BE2C (cell line): ENCODE data around the gene RNF212.

Experiments used
- DNase-seq: peaks from one replicate; pipeline ENCODE4 v3.0.0-alpha.2; 2020
- H3K27me3 ChIP-seq: fragments of 250-450 bp; sonication (Bioruptor Pico); 2 replicates; pipeline ENCODE4 v1.5.1; 2020; ENCODE audit warnings: mild to moderate bottlenecking
- H3K36me3 ChIP-seq: fragments of 250-450 bp; sonication (Bioruptor Pico); 2 replicates; pipeline ENCODE4 v1.5.1; 2020; ENCODE audit warnings: mild to moderate bottlenecking
- H3K4me1 ChIP-seq: fragments of 250-450 bp; sonication (Bioruptor Pico); 2 replicates; pipeline ENCODE4 v1.5.1; 2020
- H3K4me3 ChIP-seq: 2 replicates; pipeline ENCODE4 v1.5.1; 2011; ENCODE audit warnings: low read depth, low read length
- H3K9me3 ChIP-seq: fragments of 250-450 bp; sonication (Bioruptor Pico); 2 replicates; pipeline ENCODE4 v1.5.1; 2020
- TF ChIP-seq, protein P1 (sequence below): IDR thresholded peaks from 2 replicates; pipeline ENCODE4 v1.5.1; 2012; ENCODE audit warnings: mild to moderate bottlenecking, low read depth, low read length

The RNF212 gene

GRCh38 chr4:1124818-1125217, 11.5 kb upstream of the RNF212 start:
- no peaks in the 10 kb centered on the region for H3K4me1 ChIP-seq

DNA sequence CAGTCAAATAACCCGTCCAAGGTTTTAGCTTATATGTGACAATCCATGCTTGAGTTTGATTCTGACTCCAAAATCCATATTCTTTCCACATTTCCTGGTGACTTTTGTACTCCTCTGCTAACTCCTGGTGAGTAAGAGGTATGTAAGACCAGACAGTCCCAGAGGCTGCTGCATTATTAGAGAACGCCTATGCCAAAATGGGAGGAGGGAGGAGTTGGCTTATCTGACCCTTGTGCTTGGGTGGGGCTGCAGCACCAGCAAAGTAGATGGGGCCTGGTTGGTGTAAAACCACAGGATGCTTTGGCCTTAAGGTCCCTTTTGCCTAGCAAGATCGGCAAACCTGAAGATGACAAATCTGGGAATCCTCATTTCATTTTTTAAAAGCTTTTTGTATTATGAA, 9.1 kb upstream of the RNF212 start:
- DNase-seq: no peak

More at GRCh38 chr4:1124818-1125217, 11.5 kb upstream of the RNF212 start:
- Histone ChIP-seq H3K9me3 (no peaks in the 10 kb centered on the region), H3K27me3 (peaks cover 9% of the 10 kb centered on the region), H3K36me3 (no peaks in the 10 kb centered on the region), H3K4me3 (no peak overlapping the region)
- TF ChIP-seq, protein P1, sequence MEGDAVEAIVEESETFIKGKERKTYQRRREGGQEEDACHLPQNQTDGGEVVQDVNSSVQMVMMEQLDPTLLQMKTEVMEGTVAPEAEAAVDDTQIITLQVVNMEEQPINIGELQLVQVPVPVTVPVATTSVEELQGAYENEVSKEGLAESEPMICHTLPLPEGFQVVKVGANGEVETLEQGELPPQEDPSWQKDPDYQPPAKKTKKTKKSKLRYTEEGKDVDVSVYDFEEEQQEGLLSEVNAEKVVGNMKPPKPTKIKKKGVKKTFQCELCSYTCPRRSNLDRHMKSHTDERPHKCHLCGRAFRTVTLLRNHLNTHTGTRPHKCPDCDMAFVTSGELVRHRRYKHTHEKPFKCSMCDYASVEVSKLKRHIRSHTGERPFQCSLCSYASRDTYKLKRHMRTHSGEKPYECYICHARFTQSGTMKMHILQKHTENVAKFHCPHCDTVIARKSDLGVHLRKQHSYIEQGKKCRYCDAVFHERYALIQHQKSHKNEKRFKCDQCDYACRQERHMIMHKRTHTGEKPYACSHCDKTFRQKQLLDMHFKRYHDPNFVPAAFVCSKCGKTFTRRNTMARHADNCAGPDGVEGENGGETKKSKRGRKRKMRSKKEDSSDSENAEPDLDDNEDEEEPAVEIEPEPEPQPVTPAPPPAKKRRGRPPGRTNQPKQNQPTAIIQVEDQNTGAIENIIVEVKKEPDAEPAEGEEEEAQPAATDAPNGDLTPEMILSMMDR: no peak
- DNase-seq: no peak

DNA sequence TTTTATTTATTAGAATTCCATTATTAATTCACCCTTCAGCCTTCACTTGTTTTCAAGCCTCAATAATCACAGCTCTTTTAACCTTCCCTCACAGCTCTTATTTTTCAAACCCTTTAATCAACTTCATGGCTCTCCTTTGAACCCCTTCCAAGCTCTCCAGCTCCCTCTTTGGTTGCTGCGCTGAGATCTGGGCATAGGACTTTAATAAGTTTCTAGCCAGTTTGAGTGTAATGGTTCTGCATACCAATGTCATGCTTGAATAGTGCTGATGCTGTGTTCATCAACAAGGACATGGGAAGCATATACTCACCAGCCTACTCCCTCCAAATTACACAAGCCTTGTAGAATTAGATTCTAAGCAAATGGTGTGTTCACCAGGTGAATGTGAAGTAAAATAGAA, 3.5 kb upstream of the RNF212 start:
- DNase-seq: no peak
- Histone ChIP-seq H3K4me1 (no peaks in the 10 kb centered on the region), H3K4me3 (no peak overlapping the region), H3K9me3 (no peaks in the 10 kb centered on the region), H3K27me3 (peaks cover 68% of the 10 kb centered on the region), H3K36me3 (no peaks in the 10 kb centered on the region)
- TF ChIP-seq, protein P1: no peak

More for the DNA sequence above, 9.1 kb upstream of the RNF212 start:
- Histone ChIP-seq H3K4me1 (no peaks in the 10 kb centered on the region), H3K4me3 (no peak overlapping the region), H3K36me3 (no peaks in the 10 kb centered on the region), H3K27me3 (peaks cover 29% of the 10 kb centered on the region), H3K9me3 (no peaks in the 10 kb centered on the region)
- TF ChIP-seq, protein P1: no peak

GRCh38 chr4:1115528-1116293, 2.3 kb upstream of the RNF212 start:
- Histone ChIP-seq H3K27me3 (peaks cover 70% of the 10 kb centered on the region), H3K4me3 (no peak overlapping the region), H3K4me1 (no peaks in the 10 kb centered on the region), H3K9me3 (no peaks in the 10 kb centered on the region), H3K36me3 (no peaks in the 10 kb centered on the region)
- DNase-seq: no peak
- TF ChIP-seq, protein P1: no peak

GRCh38 chr4:1112821-1113182, 562 bp downstream of the RNF212 start:
- H3K9me3 ChIP-seq: no peaks in the 10 kb centered on the region
- H3K4me1 ChIP-seq: no peaks in the 10 kb centered on the region

More at GRCh38 chr4:1112821-1113182, 562 bp downstream of the RNF212 start:
- Histone ChIP-seq H3K27me3 (peaks cover 68% of the 10 kb centered on the region), H3K4me3 (no peak overlapping the region), H3K36me3 (no peaks in the 10 kb centered on the region)
- no peak for DNase-seq
- TF ChIP-seq, protein P1: no peak
